SK-N-SH (cell line): ENCODE data around the gene GRM8. TPM values are rescaled to one million over a fixed set of nuclear protein-coding genes. Genes with fewer than 3 reads are reported as not detected.

Experiments
- CTCF ChIA-PET: fragments of 300-600, 350-600 bp; formaldehyde crosslinking; extraction: SDS; loops from one replicate; lab custom pipeline; 2021; lab: Yijun Ruan, JAX
- POLR2A ChIA-PET: fragments of 350-600 bp; sonication (Branson Sonifier 250); formaldehyde crosslinking; extraction: SDS; loops from one replicate; lab custom pipeline; 2020; ENCODE audit warnings: antibody characterized with exemption, inconsistent platforms; lab: Yijun Ruan, JAX
- DNase-seq: peaks from one replicate; pipeline ENCODE4 v3.0.0; 2012
- H2AFZ ChIP-seq: fragments of 200-600 bp; sonication (generic); 2 replicates; pipeline ENCODE4 v1.8.1; 2016; ENCODE audit warnings: antibody characterized with exemption, mild to moderate bottlenecking, low read depth
- H3F3A ChIP-seq: fragments of 200-600 bp; sonication (generic); replicated peaks from 2 replicates; pipeline ENCODE3; 2016; ENCODE audit warnings: antibody characterized with exemption, mild to moderate bottlenecking; ENCODE audit not compliant: insufficient read depth
- H3K27ac ChIP-seq, 2 experiments: fragments of 200-500 bp in 1 of 2; fragments of 200-600 bp in 1 of 2; sonication (Bioruptor generic) in 1 of 2; sonication (generic), shearing (Covaris generic) in 1 of 2; 2 replicates each; pipeline versions ENCODE4 v1.5.1 to v1.6.1; 2014 to 2016; ENCODE audit warnings: low read depth in 2 of 2, inconsistent platforms in 1 of 2, low read length in 1 of 2, mild to moderate bottlenecking in 1 of 2, mixed read lengths in 1 of 2
- H3K27me3 ChIP-seq: fragments of 200-600 bp; sonication (generic), shearing (Covaris generic); 2 replicates; pipeline ENCODE4 v1.6.1; 2016; ENCODE audit warnings: mixed run types; ENCODE audit not compliant: insufficient read depth
- H3K36me3 ChIP-seq, 2 experiments: fragments of 200-500 bp in 1 of 2; fragments of 200-600 bp in 1 of 2; sonication (Bioruptor generic) in 1 of 2; sonication (generic) in 1 of 2; replicated peaks in 1 of 2; 2 replicates each; pipeline versions ENCODE3 to v1.5.1; 2014 to 2016; ENCODE audit warnings: low read length in 1 of 2, mild to moderate bottlenecking in 1 of 2; ENCODE audit not compliant: insufficient read depth in 2 of 2, control insufficient read depth in 1 of 2
- H3K4me1 ChIP-seq, 2 experiments: fragments of 200-500 bp in 1 of 2; fragments of 200-600 bp in 1 of 2; sonication (Bioruptor generic) in 1 of 2; sonication (generic), shearing (Covaris generic) in 1 of 2; 2 replicates each; pipeline versions ENCODE4 v1.5.1 to v1.6.1; 2014 to 2016; ENCODE audit warnings: low read depth in 1 of 2, low read length in 1 of 2, mixed run types in 1 of 2; ENCODE audit not compliant: insufficient read depth in 2 of 2, control insufficient read depth in 1 of 2
- H3K4me2 ChIP-seq: fragments of 200-600 bp; sonication (generic), shearing (Covaris generic); 2 replicates; pipeline ENCODE4 v1.6.1; 2017; ENCODE audit warnings: mixed run types
- H3K4me3 ChIP-seq, 2 experiments: fragments of 200-500 bp in 1 of 2; fragments of 200-600 bp in 1 of 2; sonication (Bioruptor generic) in 1 of 2; sonication (generic), shearing (Covaris generic) in 1 of 2; 2 replicates each; pipeline versions ENCODE4 v1.5.1 to v1.8.1; 2014 to 2016; ENCODE audit warnings: low read depth in 2 of 2, inconsistent platforms in 1 of 2, low read length in 1 of 2, mild to moderate bottlenecking in 1 of 2, mixed read lengths in 1 of 2, moderate library complexity in 1 of 2
- H3K79me2 ChIP-seq: fragments of 200-600 bp; sonication (generic); 2 replicates; pipeline ENCODE4 v1.8.1; 2017; ENCODE audit warnings: mild to moderate bottlenecking; ENCODE audit not compliant: insufficient read depth
- H3K9ac ChIP-seq: fragments of 200-600 bp; sonication (generic); 2 replicates; pipeline ENCODE4 v1.6.1; 2017; ENCODE audit warnings: mixed run types
- H3K9me2 ChIP-seq: fragments of 200-600 bp; sonication (generic); 2 replicates; pipeline ENCODE4 v1.6.1; 2017; ENCODE audit warnings: mixed run types
- H3K9me3 ChIP-seq: fragments of 200-600 bp; sonication (generic); 2 replicates; pipeline ENCODE4 v1.6.1; 2017; ENCODE audit warnings: mixed run types, mild to moderate bottlenecking, moderate library complexity
- H4K20me1 ChIP-seq: fragments of 200-600 bp; sonication (generic); 2 replicates; pipeline ENCODE4 v1.6.1; 2017; ENCODE audit warnings: mild to moderate bottlenecking, mixed run types; ENCODE audit not compliant: insufficient read depth
- CHD2 ChIP-seq: fragments of 150-350 bp; IDR thresholded peaks from 2 replicates; pipeline ENCODE4 v1.6.1; 2018; ENCODE audit warnings: low read length; ENCODE audit not compliant: partially characterized antibody
- ELF1 ChIP-seq: IDR thresholded peaks from 2 replicates; pipeline ENCODE4 v1.4.0; 2012
- EP300 ChIP-seq, 2 experiments: IDR thresholded peaks; 2 replicates each; pipeline versions ENCODE4 v1.4.0 to v1.6.1; 2012; ENCODE audit warnings: borderline replicate concordance in 1 of 2, low read depth in 1 of 2, low read length in 1 of 2
- FOSL2 ChIP-seq: IDR thresholded peaks from 2 replicates; pipeline ENCODE4 v1.4.0; 2012; ENCODE audit warnings: low read depth, mild to moderate bottlenecking, moderate library complexity, borderline replicate concordance
- FOXM1 ChIP-seq: IDR thresholded peaks from 2 replicates; pipeline ENCODE4 v1.4.0; 2012; ENCODE audit warnings: low read depth, mild to moderate bottlenecking
- GABPA ChIP-seq: IDR thresholded peaks from 2 replicates; pipeline ENCODE4 v1.4.0; 2012; ENCODE audit warnings: low read depth, mild to moderate bottlenecking
- NRF1 ChIP-seq: IDR thresholded peaks from 2 replicates; pipeline ENCODE4 v1.6.1; 2012; ENCODE audit warnings: low read depth, mild to moderate bottlenecking, low read length
- RCOR1 ChIP-seq: fragments of 150-350 bp; IDR thresholded peaks from 2 replicates; pipeline ENCODE4 v1.6.1; 2017; ENCODE audit warnings: antibody characterized with exemption, low read length
- RFX5 ChIP-seq: IDR thresholded peaks from 2 replicates; pipeline ENCODE4 v1.6.1; 2012; ENCODE audit warnings: mild to moderate bottlenecking, improper control_type of control experiment, low read length
- SMC3 ChIP-seq: IDR thresholded peaks from 2 replicates; pipeline ENCODE4 v1.6.1; 2012; ENCODE audit warnings: low read depth, low read length, improper control_type of control experiment
- TAF1 ChIP-seq: IDR thresholded peaks from 2 replicates; pipeline ENCODE4 v1.6.1; 2012; ENCODE audit warnings: low read depth, mild to moderate bottlenecking, low read length, moderate library complexity, borderline replicate concordance
- WGBS: methylation state at CpG from one replicate; pipeline ENCODE4 v1.1.6; 2017; ENCODE audit warnings: low lambda C conversion rate; 5-methylcytosine and 5-hydroxymethylcytosine counted together
- polyA plus RNA-seq, 3 experiments: library from polyadenylated mRNA; depleted of rRNA; stranded (reverse); fragments of >200 nt; gene quantifications; 2 replicates each; pipeline ENCODE4 v1.2.3, GENCODE V29; 2012
- TF ChIP-seq, protein P1 (sequence below): IDR thresholded peaks from 2 replicates; pipeline ENCODE4; 2012
- TF ChIP-seq, protein P2 (sequence below): IDR thresholded peaks from 2 replicates; pipeline ENCODE4 v1.6.1; 2012; ENCODE audit warnings: mild to moderate bottlenecking, low read depth, low read length, moderate library complexity
- TF ChIP-seq, protein P3 (sequence below): fragments of 200-600 bp; sonication (generic); IDR thresholded peaks from 2 replicates; pipeline ENCODE4 v1.6.1; 2017; ENCODE audit warnings: antibody characterized with exemption, mild to moderate bottlenecking, moderate library complexity
- TF ChIP-seq, protein P4 (sequence below): IDR thresholded peaks from 2 replicates; pipeline ENCODE4 v1.4.0; 2012; ENCODE audit warnings: low read depth, borderline replicate concordance
- TF ChIP-seq, protein P5 (sequence below): fragments of 150-350 bp; IDR thresholded peaks from 2 replicates; pipeline ENCODE4 v1.6.1; 2016; ENCODE audit warnings: mild to moderate bottlenecking, low read depth, low read length
- TF ChIP-seq, protein P6 (sequence below): IDR thresholded peaks from 2 replicates; pipeline ENCODE4 v1.4.0; 2012; ENCODE audit warnings: low read depth

Gene GRM8
- polyA plus RNA-seq, 1 of the 3 experiments (the other 2 are of a cell fraction): 0.10 TPM

DNA sequence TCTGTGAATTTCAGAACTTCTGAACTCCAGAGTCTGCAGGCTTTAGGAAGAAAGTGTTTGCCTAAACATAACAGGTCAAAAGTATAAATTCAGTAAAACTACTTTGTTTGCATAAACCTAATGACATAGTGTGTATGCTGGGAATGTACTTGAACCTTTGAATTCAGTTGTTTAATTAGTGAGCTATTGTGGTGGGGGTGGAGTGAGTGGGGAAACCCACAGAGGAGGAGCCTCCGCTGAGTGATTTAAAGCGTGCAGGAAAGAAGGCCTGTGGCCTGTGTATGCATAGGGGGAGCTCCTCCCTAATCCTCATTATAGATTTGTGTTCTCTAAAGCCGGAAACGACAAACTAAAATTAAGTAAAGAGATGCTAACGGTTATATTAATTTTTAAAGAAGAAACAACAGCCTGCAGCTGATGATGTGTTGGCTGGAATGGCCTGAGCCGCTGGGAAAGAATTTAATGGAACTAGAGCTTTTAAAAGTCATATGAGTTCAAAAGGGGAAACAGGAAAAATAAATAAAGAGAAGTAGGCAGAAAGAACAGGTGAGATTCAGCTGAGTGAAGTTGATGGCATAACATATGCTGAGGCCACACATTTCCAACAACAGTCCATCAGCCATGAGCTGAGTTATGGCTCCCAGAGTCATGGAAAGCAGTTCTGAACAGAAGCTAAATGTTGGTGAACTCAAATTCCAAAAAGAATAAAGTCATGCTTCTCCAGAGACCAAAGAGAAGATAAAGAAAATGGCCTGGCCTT is 595.0 kb downstream of the GRM8 start:
- TF ChIP-seq FOXM1 (no peak), RCOR1 (no peak), EP300 (IDR thresholded peaks at IDR 0.05; ENCODE audit: borderline replicate concordance in 1 of 2, low read depth in 1 of 2, low read length in 1 of 2) (no peak), CHD2 (no peak), SMC3 (no peak), GABPA (no peak), TAF1 (no peak), RFX5 (no peak), ELF1 (no peak), NRF1 (no peak), FOSL2 (no peak)
- TF ChIP-seq, protein P1, sequence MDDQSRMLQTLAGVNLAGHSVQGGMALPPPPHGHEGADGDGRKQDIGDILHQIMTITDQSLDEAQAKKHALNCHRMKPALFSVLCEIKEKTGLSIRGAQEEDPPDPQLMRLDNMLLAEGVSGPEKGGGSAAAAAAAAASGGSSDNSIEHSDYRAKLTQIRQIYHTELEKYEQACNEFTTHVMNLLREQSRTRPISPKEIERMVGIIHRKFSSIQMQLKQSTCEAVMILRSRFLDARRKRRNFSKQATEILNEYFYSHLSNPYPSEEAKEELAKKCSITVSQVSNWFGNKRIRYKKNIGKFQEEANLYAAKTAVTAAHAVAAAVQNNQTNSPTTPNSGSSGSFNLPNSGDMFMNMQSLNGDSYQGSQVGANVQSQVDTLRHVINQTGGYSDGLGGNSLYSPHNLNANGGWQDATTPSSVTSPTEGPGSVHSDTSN: no peak
- TF ChIP-seq, protein P2, sequence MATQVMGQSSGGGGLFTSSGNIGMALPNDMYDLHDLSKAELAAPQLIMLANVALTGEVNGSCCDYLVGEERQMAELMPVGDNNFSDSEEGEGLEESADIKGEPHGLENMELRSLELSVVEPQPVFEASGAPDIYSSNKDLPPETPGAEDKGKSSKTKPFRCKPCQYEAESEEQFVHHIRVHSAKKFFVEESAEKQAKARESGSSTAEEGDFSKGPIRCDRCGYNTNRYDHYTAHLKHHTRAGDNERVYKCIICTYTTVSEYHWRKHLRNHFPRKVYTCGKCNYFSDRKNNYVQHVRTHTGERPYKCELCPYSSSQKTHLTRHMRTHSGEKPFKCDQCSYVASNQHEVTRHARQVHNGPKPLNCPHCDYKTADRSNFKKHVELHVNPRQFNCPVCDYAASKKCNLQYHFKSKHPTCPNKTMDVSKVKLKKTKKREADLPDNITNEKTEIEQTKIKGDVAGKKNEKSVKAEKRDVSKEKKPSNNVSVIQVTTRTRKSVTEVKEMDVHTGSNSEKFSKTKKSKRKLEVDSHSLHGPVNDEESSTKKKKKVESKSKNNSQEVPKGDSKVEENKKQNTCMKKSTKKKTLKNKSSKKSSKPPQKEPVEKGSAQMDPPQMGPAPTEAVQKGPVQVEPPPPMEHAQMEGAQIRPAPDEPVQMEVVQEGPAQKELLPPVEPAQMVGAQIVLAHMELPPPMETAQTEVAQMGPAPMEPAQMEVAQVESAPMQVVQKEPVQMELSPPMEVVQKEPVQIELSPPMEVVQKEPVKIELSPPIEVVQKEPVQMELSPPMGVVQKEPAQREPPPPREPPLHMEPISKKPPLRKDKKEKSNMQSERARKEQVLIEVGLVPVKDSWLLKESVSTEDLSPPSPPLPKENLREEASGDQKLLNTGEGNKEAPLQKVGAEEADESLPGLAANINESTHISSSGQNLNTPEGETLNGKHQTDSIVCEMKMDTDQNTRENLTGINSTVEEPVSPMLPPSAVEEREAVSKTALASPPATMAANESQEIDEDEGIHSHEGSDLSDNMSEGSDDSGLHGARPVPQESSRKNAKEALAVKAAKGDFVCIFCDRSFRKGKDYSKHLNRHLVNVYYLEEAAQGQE: no peak
- TF ChIP-seq, protein P3, sequence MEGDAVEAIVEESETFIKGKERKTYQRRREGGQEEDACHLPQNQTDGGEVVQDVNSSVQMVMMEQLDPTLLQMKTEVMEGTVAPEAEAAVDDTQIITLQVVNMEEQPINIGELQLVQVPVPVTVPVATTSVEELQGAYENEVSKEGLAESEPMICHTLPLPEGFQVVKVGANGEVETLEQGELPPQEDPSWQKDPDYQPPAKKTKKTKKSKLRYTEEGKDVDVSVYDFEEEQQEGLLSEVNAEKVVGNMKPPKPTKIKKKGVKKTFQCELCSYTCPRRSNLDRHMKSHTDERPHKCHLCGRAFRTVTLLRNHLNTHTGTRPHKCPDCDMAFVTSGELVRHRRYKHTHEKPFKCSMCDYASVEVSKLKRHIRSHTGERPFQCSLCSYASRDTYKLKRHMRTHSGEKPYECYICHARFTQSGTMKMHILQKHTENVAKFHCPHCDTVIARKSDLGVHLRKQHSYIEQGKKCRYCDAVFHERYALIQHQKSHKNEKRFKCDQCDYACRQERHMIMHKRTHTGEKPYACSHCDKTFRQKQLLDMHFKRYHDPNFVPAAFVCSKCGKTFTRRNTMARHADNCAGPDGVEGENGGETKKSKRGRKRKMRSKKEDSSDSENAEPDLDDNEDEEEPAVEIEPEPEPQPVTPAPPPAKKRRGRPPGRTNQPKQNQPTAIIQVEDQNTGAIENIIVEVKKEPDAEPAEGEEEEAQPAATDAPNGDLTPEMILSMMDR: no peak
- TF ChIP-seq, protein P4, sequence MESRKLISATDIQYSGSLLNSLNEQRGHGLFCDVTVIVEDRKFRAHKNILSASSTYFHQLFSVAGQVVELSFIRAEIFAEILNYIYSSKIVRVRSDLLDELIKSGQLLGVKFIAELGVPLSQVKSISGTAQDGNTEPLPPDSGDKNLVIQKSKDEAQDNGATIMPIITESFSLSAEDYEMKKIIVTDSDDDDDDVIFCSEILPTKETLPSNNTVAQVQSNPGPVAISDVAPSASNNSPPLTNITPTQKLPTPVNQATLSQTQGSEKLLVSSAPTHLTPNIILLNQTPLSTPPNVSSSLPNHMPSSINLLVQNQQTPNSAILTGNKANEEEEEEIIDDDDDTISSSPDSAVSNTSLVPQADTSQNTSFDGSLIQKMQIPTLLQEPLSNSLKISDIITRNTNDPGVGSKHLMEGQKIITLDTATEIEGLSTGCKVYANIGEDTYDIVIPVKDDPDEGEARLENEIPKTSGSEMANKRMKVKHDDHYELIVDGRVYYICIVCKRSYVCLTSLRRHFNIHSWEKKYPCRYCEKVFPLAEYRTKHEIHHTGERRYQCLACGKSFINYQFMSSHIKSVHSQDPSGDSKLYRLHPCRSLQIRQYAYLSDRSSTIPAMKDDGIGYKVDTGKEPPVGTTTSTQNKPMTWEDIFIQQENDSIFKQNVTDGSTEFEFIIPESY: no peak
- TF ChIP-seq, protein P5, sequence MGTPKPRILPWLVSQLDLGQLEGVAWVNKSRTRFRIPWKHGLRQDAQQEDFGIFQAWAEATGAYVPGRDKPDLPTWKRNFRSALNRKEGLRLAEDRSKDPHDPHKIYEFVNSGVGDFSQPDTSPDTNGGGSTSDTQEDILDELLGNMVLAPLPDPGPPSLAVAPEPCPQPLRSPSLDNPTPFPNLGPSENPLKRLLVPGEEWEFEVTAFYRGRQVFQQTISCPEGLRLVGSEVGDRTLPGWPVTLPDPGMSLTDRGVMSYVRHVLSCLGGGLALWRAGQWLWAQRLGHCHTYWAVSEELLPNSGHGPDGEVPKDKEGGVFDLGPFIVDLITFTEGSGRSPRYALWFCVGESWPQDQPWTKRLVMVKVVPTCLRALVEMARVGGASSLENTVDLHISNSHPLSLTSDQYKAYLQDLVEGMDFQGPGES: no peak
- TF ChIP-seq, protein P6, sequence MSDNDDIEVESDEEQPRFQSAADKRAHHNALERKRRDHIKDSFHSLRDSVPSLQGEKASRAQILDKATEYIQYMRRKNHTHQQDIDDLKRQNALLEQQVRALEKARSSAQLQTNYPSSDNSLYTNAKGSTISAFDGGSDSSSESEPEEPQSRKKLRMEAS: no peak
- TF ChIP-seq, all 33 proteins: peak for 0
- no peak overlapping the region for H3K4me2 ChIP-seq
- ChIA-PET POLR2A (no interaction called here), CTCF (no interaction called here)
- no peaks in the 10 kb centered on the region for H3F3A ChIP-seq
- WGBS: 54% methylated on average over 6 of the region's 6 CpGs
- H2AFZ ChIP-seq: no peak overlapping the region
- H3K79me2 ChIP-seq: no peaks in the 10 kb centered on the region
- H3K4me3 ChIP-seq: no peak overlapping the region
- no peaks in the 10 kb centered on the region for H3K4me1 ChIP-seq
- DNase-seq: no peak
- no peaks in the 10 kb centered on the region for H3K27me3 ChIP-seq
- no peaks in the 10 kb centered on the region for H4K20me1 ChIP-seq
- no peaks in the 10 kb centered on the region for H3K36me3 ChIP-seq
- H3K9ac ChIP-seq: no peak overlapping the region
- H3K27ac ChIP-seq: no peak overlapping the region
- no peaks in the 10 kb centered on the region for H3K9me2 ChIP-seq
- no peaks in the 10 kb centered on the region for H3K9me3 ChIP-seq
